HepG2 (cell line): Measurements from ENCODE around the gene DHX32. TPM values are rescaled to one million over a fixed set of nuclear protein-coding genes. Genes with fewer than 3 reads are reported as not detected.

Experiments used
- MTERF4 ChIP-seq: sonication (generic); formaldehyde crosslinking; IDR thresholded peaks from 2 replicates; pipeline ENCODE4 v1.8.0; 2023; ENCODE audit warnings: mild to moderate bottlenecking, missing genetic modification reagents
- RFX3 ChIP-seq: IDR thresholded peaks from 2 replicates; pipeline ENCODE4 v1.6.1; 2016; ENCODE audit warnings: missing biosample characterization, missing genetic modification reagents
- TSC22D2 ChIP-seq: sonication (generic); formaldehyde crosslinking; IDR thresholded peaks from 2 replicates; pipeline ENCODE4 v1.5.1; 2020; ENCODE audit warnings: missing genetic modification reagents, mild to moderate bottlenecking, borderline replicate concordance
- ZNF10 ChIP-seq: sonication (generic); formaldehyde crosslinking; IDR thresholded peaks from 2 replicates; pipeline ENCODE4 v1.4.0; 2020; ENCODE audit warnings: mild to moderate bottlenecking, low read depth, missing genetic modification reagents, borderline replicate concordance
- ZNF136 ChIP-seq: sonication (generic); formaldehyde crosslinking; IDR thresholded peaks from 2 replicates; pipeline ENCODE4 v1.8.1; 2022; ENCODE audit warnings: low read depth, mild to moderate bottlenecking, moderate library complexity, missing genetic modification reagents
- ZNF335 ChIP-seq: sonication (generic); formaldehyde crosslinking; IDR thresholded peaks from 2 replicates; pipeline ENCODE4 v1.4.0; 2020; ENCODE audit warnings: missing genetic modification reagents
- ZNF644 ChIP-seq: IDR thresholded peaks from 2 replicates; pipeline ENCODE4 v1.6.1; 2016; ENCODE audit warnings: low read depth
- ZNF710 ChIP-seq: sonication (generic); formaldehyde crosslinking; IDR thresholded peaks from 2 replicates; pipeline ENCODE4 v1.5.0; 2020; ENCODE audit warnings: mild to moderate bottlenecking, missing genetic modification reagents, borderline replicate concordance
- ZNF773 ChIP-seq: sonication (generic); formaldehyde crosslinking; IDR thresholded peaks from 2 replicates; pipeline ENCODE4 v1.4.0; 2020; ENCODE audit warnings: missing genetic modification reagents, borderline replicate concordance
- ZNF883 ChIP-seq: sonication (generic); formaldehyde crosslinking; IDR thresholded peaks from 2 replicates; pipeline ENCODE4 v1.5.1; 2020; ENCODE audit warnings: mild to moderate bottlenecking, missing genetic modification reagents; ENCODE audit errors: not compliant biosample characterization
- polyA plus RNA-seq, 8 experiments: library from polyadenylated mRNA; depleted of rRNA in 3 of 8; stranded (reverse) in 7 of 8; unstranded in 1 of 8; fragments of >200 nt; fragmentation: Illumina TruSeq in 4 of 8; extraction: Trizol in 4 of 8; gene quantifications; 2 replicates each; pipeline versions ENCODE4 v1.2.1 to v1.2.3, GENCODE V29; 2011 to 2016; ENCODE audit warnings: low read depth in 4 of 8, missing spikeins in 1 of 8, mixed read lengths in 1 of 8; ENCODE audit not compliant: insufficient read depth in 1 of 8
- total RNA-seq, 5 experiments: library from RNA; depleted of rRNA; stranded (reverse); fragments of >200 nt; fragmentation: Illumina TruSeq; extraction: Trizol; gene quantifications; 2 replicates each; pipeline ENCODE4 v1.2.3, GENCODE V29; 2016; ENCODE audit warnings: low read depth in 1 of 5
- TF ChIP-seq, protein P1 (sequence below): sonication (generic); formaldehyde crosslinking; IDR thresholded peaks from 2 replicates; pipeline ENCODE4 v1.5.0; 2020; ENCODE audit warnings: mild to moderate bottlenecking, missing genetic modification reagents, borderline replicate concordance
- TF ChIP-seq, protein P2 (sequence below): IDR thresholded peaks from 2 replicates; pipeline ENCODE4 v1.6.1; 2012; ENCODE audit warnings: low read depth, low read length, improper control_type of control experiment
- TF ChIP-seq, protein P3 (sequence below): sonication (generic); formaldehyde crosslinking; conservative IDR thresholded peaks from 2 replicates; pipeline ENCODE4 v1.5.0; 2020; ENCODE audit warnings: missing genetic modification reagents

Gene DHX32
- total and polyA plus RNA-seq, 2 of the 13 experiments (the other 11 are each of a cell fraction or from before 2014, with no cell fraction given): 15.5 to 16.5 TPM

- TF ChIP-seq, protein P1, sequence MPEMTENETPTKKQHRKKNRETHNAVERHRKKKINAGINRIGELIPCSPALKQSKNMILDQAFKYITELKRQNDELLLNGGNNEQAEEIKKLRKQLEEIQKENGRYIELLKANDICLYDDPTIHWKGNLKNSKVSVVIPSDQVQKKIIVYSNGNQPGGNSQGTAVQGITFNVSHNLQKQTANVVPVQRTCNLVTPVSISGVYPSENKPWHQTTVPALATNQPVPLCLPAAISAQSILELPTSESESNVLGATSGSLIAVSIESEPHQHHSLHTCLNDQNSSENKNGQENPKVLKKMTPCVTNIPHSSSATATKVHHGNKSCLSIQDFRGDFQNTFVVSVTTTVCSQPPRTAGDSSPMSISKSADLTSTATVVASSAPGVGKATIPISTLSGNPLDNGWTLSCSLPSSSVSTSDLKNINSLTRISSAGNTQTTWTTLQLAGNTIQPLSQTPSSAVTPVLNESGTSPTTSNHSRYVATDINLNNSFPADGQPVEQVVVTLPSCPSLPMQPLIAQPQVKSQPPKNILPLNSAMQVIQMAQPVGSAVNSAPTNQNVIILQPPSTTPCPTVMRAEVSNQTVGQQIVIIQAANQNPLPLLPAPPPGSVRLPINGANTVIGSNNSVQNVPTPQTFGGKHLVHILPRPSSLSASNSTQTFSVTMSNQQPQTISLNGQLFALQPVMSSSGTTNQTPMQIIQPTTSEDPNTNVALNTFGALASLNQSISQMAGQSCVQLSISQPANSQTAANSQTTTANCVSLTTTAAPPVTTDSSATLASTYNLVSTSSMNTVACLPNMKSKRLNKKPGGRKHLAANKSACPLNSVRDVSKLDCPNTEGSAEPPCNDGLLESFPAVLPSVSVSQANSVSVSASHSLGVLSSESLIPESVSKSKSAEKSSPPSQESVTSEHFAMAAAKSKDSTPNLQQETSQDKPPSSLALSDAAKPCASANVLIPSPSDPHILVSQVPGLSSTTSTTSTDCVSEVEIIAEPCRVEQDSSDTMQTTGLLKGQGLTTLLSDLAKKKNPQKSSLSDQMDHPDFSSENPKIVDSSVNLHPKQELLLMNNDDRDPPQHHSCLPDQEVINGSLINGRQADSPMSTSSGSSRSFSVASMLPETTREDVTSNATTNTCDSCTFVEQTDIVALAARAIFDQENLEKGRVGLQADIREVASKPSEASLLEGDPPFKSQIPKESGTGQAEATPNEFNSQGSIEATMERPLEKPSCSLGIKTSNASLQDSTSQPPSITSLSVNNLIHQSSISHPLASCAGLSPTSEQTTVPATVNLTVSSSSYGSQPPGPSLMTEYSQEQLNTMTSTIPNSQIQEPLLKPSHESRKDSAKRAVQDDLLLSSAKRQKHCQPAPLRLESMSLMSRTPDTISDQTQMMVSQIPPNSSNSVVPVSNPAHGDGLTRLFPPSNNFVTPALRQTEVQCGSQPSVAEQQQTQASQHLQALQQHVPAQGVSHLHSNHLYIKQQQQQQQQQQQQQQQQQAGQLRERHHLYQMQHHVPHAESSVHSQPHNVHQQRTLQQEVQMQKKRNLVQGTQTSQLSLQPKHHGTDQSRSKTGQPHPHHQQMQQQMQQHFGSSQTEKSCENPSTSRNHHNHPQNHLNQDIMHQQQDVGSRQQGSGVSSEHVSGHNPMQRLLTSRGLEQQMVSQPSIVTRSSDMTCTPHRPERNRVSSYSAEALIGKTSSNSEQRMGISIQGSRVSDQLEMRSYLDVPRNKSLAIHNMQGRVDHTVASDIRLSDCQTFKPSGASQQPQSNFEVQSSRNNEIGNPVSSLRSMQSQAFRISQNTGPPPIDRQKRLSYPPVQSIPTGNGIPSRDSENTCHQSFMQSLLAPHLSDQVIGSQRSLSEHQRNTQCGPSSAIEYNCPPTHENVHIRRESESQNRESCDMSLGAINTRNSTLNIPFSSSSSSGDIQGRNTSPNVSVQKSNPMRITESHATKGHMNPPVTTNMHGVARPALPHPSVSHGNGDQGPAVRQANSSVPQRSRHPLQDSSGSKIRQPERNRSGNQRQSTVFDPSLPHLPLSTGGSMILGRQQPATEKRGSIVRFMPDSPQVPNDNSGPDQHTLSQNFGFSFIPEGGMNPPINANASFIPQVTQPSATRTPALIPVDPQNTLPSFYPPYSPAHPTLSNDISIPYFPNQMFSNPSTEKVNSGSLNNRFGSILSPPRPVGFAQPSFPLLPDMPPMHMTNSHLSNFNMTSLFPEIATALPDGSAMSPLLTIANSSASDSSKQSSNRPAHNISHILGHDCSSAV: no peak
- TF ChIP-seq RFX3 (CRISPR knock-in tag) (no peak), ZNF773 (CRISPR knock-in tag) (no peak), ZNF644 (no peak), TSC22D2 (CRISPR knock-in tag) (0 out of 2 replicates have a peak, but pooled peaks have one; percentile 39), ZNF883 (CRISPR knock-in tag) (peak; percentile 95), ZNF335 (CRISPR knock-in tag) (no peak), ZNF710 (CRISPR knock-in tag) (no peak; the same call in 1 of the 2 replicates), MTERF4 (peak; percentile 47; the same call in 1 of the 2 replicates), ZNF10 (CRISPR knock-in tag) (no peak), ZNF136 (CRISPR knock-in tag) (no peak)
- TF ChIP-seq, protein P2, sequence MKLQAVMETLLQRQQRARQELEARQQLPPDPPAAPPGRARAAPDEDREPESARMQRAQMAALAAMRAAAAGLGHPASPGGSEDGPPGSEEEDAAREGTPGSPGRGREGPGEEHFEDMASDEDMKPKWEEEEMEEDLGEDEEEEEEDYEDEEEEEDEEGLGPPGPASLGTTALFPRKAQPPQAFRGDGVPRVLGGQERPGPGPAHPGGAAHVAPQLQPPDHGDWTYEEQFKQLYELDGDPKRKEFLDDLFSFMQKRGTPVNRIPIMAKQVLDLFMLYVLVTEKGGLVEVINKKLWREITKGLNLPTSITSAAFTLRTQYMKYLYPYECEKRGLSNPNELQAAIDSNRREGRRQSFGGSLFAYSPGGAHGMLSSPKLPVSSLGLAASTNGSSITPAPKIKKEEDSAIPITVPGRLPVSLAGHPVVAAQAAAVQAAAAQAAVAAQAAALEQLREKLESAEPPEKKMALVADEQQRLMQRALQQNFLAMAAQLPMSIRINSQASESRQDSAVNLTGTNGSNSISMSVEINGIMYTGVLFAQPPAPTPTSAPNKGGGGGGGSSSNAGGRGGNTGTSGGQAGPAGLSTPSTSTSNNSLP: no peak
- TF ChIP-seq, protein P3, sequence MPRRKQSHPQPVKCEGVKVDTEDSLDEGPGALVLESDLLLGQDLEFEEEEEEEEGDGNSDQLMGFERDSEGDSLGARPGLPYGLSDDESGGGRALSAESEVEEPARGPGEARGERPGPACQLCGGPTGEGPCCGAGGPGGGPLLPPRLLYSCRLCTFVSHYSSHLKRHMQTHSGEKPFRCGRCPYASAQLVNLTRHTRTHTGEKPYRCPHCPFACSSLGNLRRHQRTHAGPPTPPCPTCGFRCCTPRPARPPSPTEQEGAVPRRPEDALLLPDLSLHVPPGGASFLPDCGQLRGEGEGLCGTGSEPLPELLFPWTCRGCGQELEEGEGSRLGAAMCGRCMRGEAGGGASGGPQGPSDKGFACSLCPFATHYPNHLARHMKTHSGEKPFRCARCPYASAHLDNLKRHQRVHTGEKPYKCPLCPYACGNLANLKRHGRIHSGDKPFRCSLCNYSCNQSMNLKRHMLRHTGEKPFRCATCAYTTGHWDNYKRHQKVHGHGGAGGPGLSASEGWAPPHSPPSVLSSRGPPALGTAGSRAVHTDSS (CRISPR knock-in tag): no peak
Observed at GRCh38 chr10:125822878-125823662, 58.0 kb downstream of the DHX32 start, which contains the start of the genes BCCIP and UROS (continued).
